ENCODE data around the gene LTB4R2.

The LTB4R2 gene

GRCh38 chr14:24311837-24312615, 2.1 kb downstream of the LTB4R2 start:
- DNase-seq (ENCODE audit: low spot score) (no peak), ATAC-seq (ENCODE audit: low read depth) (no peak)

GRCh38 chr14:24312736-24313507, 3.0 kb downstream of the LTB4R2 start:
- Histone ChIP-seq H3K27me3 (ENCODE audit: insufficient read depth, poor library complexity, severe bottlenecking) (no peaks in the 10 kb centered on the region), H3K27ac (ENCODE audit: poor library complexity, severe bottlenecking) (no peak overlapping the region), H3K9me3 (ENCODE audit: severe bottlenecking) (no peaks in the 10 kb centered on the region), H3K36me3 (ENCODE audit: low read depth) (peaks cover 8% of the 10 kb centered on the region), H3K4me3 (ENCODE audit: severe bottlenecking) (no peak overlapping the region), H3K4me1 (ENCODE audit: insufficient read depth, poor library complexity, severe bottlenecking) (peaks cover 35% of the 10 kb centered on the region)
- no peak for DNase-seq (ENCODE audit: low spot score)
- no peak for TF ChIP-seq CTCF (IDR thresholded peaks at IDR 0.05; ENCODE audit: poor library complexity, severe bottlenecking)
- ATAC-seq (ENCODE audit: low read depth) = no peak

More at GRCh38 chr14:24311837-24312615, 2.1 kb downstream of the LTB4R2 start:
- H3K27ac ChIP-seq (ENCODE audit: poor library complexity, severe bottlenecking) = no peak overlapping the region
- peaks cover 8% of the 10 kb centered on the region for H3K36me3 ChIP-seq (ENCODE audit: low read depth)
- TF ChIP-seq CTCF (IDR thresholded peaks at IDR 0.05; ENCODE audit: poor library complexity, severe bottlenecking) = no peak
- no peak overlapping the region for H3K4me3 ChIP-seq (ENCODE audit: severe bottlenecking)
- H3K9me3 ChIP-seq (ENCODE audit: severe bottlenecking) = no peaks in the 10 kb centered on the region
- peaks cover 29% of the 10 kb centered on the region for H3K4me1 ChIP-seq (ENCODE audit: insufficient read depth, poor library complexity, severe bottlenecking)
- H3K27me3 ChIP-seq (ENCODE audit: insufficient read depth, poor library complexity, severe bottlenecking) = no peaks in the 10 kb centered on the region

GRCh38 chr14:24313913-24314312, 4.0 kb downstream of the LTB4R2 start:
- DNase-seq (ENCODE audit: low spot score) (no peak), ATAC-seq (ENCODE audit: low read depth) (no peak)
- Histone ChIP-seq H3K36me3 (ENCODE audit: low read depth) (peaks cover under 1% of the 10 kb centered on the region), H3K27me3 (ENCODE audit: insufficient read depth, poor library complexity, severe bottlenecking) (no peaks in the 10 kb centered on the region), H3K4me3 (ENCODE audit: severe bottlenecking) (no peak overlapping the region), H3K27ac (ENCODE audit: poor library complexity, severe bottlenecking) (peak overlapping the region; percentile 2), H3K4me1 (ENCODE audit: insufficient read depth, poor library complexity, severe bottlenecking) (peaks cover 35% of the 10 kb centered on the region), H3K9me3 (ENCODE audit: severe bottlenecking) (no peaks in the 10 kb centered on the region)
- TF ChIP-seq CTCF (IDR thresholded peaks at IDR 0.05; ENCODE audit: poor library complexity, severe bottlenecking) = no peak

GRCh38 chr14:24314377-24315193, 4.6 kb downstream of the LTB4R2 start:
- H3K36me3 ChIP-seq (ENCODE audit: low read depth) = no peaks in the 10 kb centered on the region
- ATAC-seq (ENCODE audit: low read depth) (no peak), DNase-seq (ENCODE audit: low spot score) (no peak)
- no peak overlapping the region for H3K4me3 ChIP-seq (ENCODE audit: severe bottlenecking)
- no peak for TF ChIP-seq CTCF (IDR thresholded peaks at IDR 0.05; ENCODE audit: poor library complexity, severe bottlenecking)
- no peaks in the 10 kb centered on the region for H3K9me3 ChIP-seq (ENCODE audit: severe bottlenecking)
- H3K27me3 ChIP-seq (ENCODE audit: insufficient read depth, poor library complexity, severe bottlenecking) = no peaks in the 10 kb centered on the region
- H3K4me1 ChIP-seq (ENCODE audit: insufficient read depth, poor library complexity, severe bottlenecking) = peaks cover 30% of the 10 kb centered on the region
- H3K27ac ChIP-seq (ENCODE audit: poor library complexity, severe bottlenecking) = peak overlapping the region; percentile 2

Measured in RWPE2 (cell line).